GM12892 (cell line): Measurements from ENCODE around the gene NFIB.

Source experiments
- POLR2A ChIP-seq: IDR thresholded peaks from 2 replicates; pipeline ENCODE4 v1.6.1; 2011; ENCODE audit warnings: low read depth, low read length, control low read depth
- POLR2AphosphoS5 ChIP-seq: IDR thresholded peaks from 2 replicates; pipeline ENCODE4 v1.6.1; 2011; ENCODE audit warnings: low read depth, low read length, control low read depth
- TAF1 ChIP-seq: IDR thresholded peaks from 2 replicates; pipeline ENCODE4 v1.6.1; 2011; ENCODE audit warnings: low read depth, mild to moderate bottlenecking, control low read depth, low read length, borderline replicate concordance

- no peak for TF ChIP-seq POLR2A
- no peak for TF ChIP-seq TAF1
- no peak for TF ChIP-seq POLR2AphosphoS5
These were observed 256.3 kb downstream of the NFIB start for GRCh38 chr9:14057368-14058324.
